CD4-positive, alpha-beta memory T cell (primary cell): Measurements from ENCODE around the gene MARK2. TPM values are rescaled to one million over a fixed set of nuclear protein-coding genes. Genes with fewer than 3 reads are reported as not detected.

Source experiments
- CTCF ChIA-PET: fragments of 350-600 bp; sonication (Branson Sonifier 250); formaldehyde crosslinking; loops from one replicate; lab custom pipeline; 2021; ENCODE audit warnings: inconsistent platforms; ENCODE audit not compliant: partially characterized antibody; lab: Charles Lee
- POLR2A ChIA-PET: fragments of 350-600 bp; sonication (Branson Sonifier 250); formaldehyde crosslinking; loops from one replicate; lab custom pipeline; 2021; ENCODE audit not compliant: partially characterized antibody; lab: Charles Lee
- DNase-seq, 5 donors: peaks; one replicate each; pipeline versions ENCODE4 v3.0.0 to v3.0.0-alpha.2; 2020 to 2022; ENCODE audit warnings: mixed read lengths in 1 of 5
- H3K27ac ChIP-seq: one replicate; pipeline ENCODE4 v1.7.0; 2013; ENCODE audit warnings: low read depth, low read length
- H3K27me3 ChIP-seq: 2 replicates; pipeline ENCODE4 v1.7.0; 2013; ENCODE audit warnings: mild to moderate bottlenecking, low read length, moderate library complexity; ENCODE audit not compliant: insufficient read depth
- H3K36me3 ChIP-seq: 2 replicates; pipeline ENCODE4 v1.7.0; 2013; ENCODE audit warnings: mild to moderate bottlenecking, low read length, moderate library complexity; ENCODE audit not compliant: insufficient read depth
- H3K4me1 ChIP-seq: 2 replicates; pipeline ENCODE4 v1.7.0; 2013; ENCODE audit warnings: mild to moderate bottlenecking, low read length, moderate library complexity; ENCODE audit not compliant: insufficient read depth
- H3K4me3 ChIP-seq, 2 donors: one replicate each; pipeline ENCODE4 v1.7.0; 2013; ENCODE audit warnings: low read length in 2 of 2, mild to moderate bottlenecking in 1 of 2
- H3K9me3 ChIP-seq, 2 donors: one replicate each; pipeline ENCODE4 v1.7.0; 2013; ENCODE audit warnings: low read length in 2 of 2, control low read depth in 1 of 2; ENCODE audit not compliant: control insufficient read depth in 1 of 2
- H3K27ac Mint-ChIP-seq, 7 donors: one replicate each; pipeline ENCODE4 v1.8.0; 2020 to 2021; ENCODE audit warnings: mixed read lengths in 7 of 7, mild to moderate bottlenecking in 6 of 7, inconsistent platforms in 3 of 7, moderate library complexity in 3 of 7
- H3K27me3 Mint-ChIP-seq, 2 donors: one replicate each; pipeline ENCODE4 v1.8.0; 2020 to 2021; ENCODE audit warnings: mixed read lengths in 2 of 2
- H3K36me3 Mint-ChIP-seq, 2 donors: one replicate each; pipeline ENCODE4 v1.8.0; 2020 to 2021; ENCODE audit warnings: mixed read lengths in 2 of 2, inconsistent platforms in 1 of 2, mild to moderate bottlenecking in 1 of 2
- H3K4me1 Mint-ChIP-seq, 4 donors: one replicate each; pipeline ENCODE4 v1.8.0; 2020 to 2021; ENCODE audit warnings: mixed read lengths in 4 of 4, mild to moderate bottlenecking in 1 of 4
- H3K4me3 Mint-ChIP-seq, 8 donors: one replicate each; pipeline ENCODE4 v1.8.0; 2020 to 2021; ENCODE audit warnings: mixed read lengths in 8 of 8, mild to moderate bottlenecking in 7 of 8, moderate library complexity in 6 of 8, inconsistent platforms in 3 of 8
- H3K9me3 Mint-ChIP-seq, 8 donors: one replicate each; pipeline ENCODE4 v1.8.0; 2020 to 2021; ENCODE audit warnings: mixed read lengths in 8 of 8, mild to moderate bottlenecking in 5 of 8, inconsistent platforms in 3 of 8, moderate library complexity in 1 of 8
- intact Hi-C: fragments of 100-400 bp; cut with micrococcal nuclease; formaldehyde crosslinking; loops from one replicate; pipeline ENCODE4 v1.15.1; 2023
- polyA plus RNA-seq, 2 donors: library from polyadenylated mRNA; unstranded; fragments of 300-500 nt; fragmentation: Illumina TruSeq; gene quantifications; one replicate each; pipeline ENCODE4 v1.2.3, GENCODE V29; 2021
- total RNA-seq, 2 experiments: library from RNA; stranded (reverse); gene quantifications; one replicate each; pipeline ENCODE4 v1.2.3, GENCODE V29; 2021

MARK2 gene
- total and polyA plus RNA-seq, 4 experiments from 2014 or later, result 25.1 to 68.0 (median 60.4) TPM

DNA sequence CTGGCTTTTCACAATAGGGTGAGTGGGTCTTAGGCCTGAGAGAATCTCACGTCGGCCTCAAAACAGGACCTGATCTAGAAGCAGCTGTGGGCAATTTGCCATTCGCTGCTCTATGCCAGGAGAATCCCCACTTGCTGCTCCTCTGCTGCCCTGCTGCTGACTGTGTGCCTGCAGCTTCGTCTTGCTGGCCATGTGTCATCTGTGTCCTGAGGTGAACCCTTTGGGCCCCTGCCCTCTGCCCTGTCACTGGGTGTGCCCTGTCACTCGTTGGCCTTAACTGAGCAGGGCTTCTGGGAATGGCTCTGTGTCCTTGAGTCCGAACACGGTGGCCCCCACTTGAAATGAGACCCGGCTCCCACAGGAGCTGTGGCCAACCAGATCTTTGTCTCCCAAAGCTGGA lies 106.1 kb downstream of the MARK2 start:
- Histone ChIP-seq H3K36me3 (no peaks in the 10 kb centered on the region), H3K4me1 (peaks cover 6% of the 10 kb centered on the region), H3K27me3 (no peaks in the 10 kb centered on the region), H3K9me3 (no peaks in the 10 kb centered on the region), H3K4me3 (no peak overlapping the region), H3K27ac (no peak overlapping the region)
- POLR2A ChIA-PET, result interaction anchor here (0.6 to 3.0 kb wide), 4 partner anchors 61 to 128 kb away, joined by 3 to 43 read pairs (median 3); partner anchors contain the start of gene MARK2
- CTCF ChIA-PET, result interaction anchor here (0.8 to 13.9 kb wide), 22 partner anchors 11 to 179 kb away, joined by 3 to 337 read pairs (median 5); partner anchors contain the start of genes MARK2, RCOR2 and ZFTA
- no peaks in the 10 kb centered on the region for H3K27me3 Mint-ChIP-seq
- no peaks in the 10 kb centered on the region for H3K9me3 Mint-ChIP-seq
- H3K27ac Mint-ChIP-seq, result peak overlapping the region in 1 of 7 donors; percentile 48
- peaks cover 8 to 18% (median 12%) of the 10 kb centered on the region in 4 donors for H3K4me1 Mint-ChIP-seq
- H3K4me3 Mint-ChIP-seq, result no peak overlapping the region
- H3K36me3 Mint-ChIP-seq, result peaks cover 0 to 9% of the 10 kb centered on the region in 2 donors
- DNase-seq, result no peak
- intact Hi-C loops, result loop anchor here (1.0 to 5.0 kb wide), 3 partner anchors 38 to 178 kb away; no protein-coding TSS in a partner anchor

DNA sequence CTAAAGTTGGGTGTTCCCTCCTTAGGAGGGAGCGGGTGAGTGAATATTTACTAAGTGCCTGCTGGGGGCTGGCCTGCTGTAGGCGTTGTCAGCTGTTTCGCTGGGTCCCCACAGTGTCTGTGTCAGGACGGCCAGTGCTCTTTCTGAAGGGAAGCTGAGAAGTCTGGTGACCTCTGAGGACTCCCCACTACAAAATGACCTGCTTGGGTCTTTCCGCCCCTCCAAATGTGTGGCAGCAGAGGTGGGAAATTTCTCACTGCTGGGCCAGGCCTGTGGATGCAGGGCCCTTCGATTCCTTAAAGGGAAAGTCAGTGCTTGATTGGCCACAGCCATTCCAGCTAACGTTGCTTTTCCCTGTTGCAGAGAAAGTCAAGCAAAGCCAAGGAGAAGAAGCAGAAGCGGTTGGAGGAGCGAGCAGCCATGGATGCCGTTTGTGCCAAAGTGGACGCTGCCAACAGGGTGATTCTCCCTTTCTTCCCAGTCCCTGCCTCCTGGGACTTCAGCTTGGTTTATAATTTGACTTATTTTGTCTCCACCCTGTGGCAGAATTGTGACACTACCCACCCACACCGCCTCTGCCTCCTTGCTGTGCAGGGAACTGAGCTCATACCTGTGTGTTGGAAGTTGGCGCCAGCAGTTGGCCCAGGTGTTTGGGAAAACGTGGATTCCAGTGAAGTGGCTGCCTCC lies 106.7 kb downstream of the MARK2 start:
- peak; percentile 45 to 53 (median 49) for DNase-seq
- no peaks in the 10 kb centered on the region for H3K9me3 Mint-ChIP-seq
- H3K27me3 ChIP-seq, result no peaks in the 10 kb centered on the region
- no peaks in the 10 kb centered on the region for H3K36me3 ChIP-seq
- H3K4me3 Mint-ChIP-seq, result no peak overlapping the region
- peaks cover under 1% of the 10 kb centered on the region for H3K4me1 ChIP-seq
- no peak overlapping the region for H3K4me3 ChIP-seq
- ChIA-PET POLR2A (interaction anchor here (0.8 to 3.0 kb wide), 9 partner anchors 29 to 178 kb away, joined by 3 to 43 read pairs (median 3); partner anchors contain the start of genes COX8A, MARK2, OTUB1 and ZFTA), CTCF (interaction anchor here (0.6 to 13.9 kb wide), 30 partner anchors 9 to 308 kb away, joined by 3 to 337 read pairs (median 4); partner anchors contain the start of genes MARK2, RCOR2 and ZFTA)
- H3K4me1 Mint-ChIP-seq, result peaks cover 4 to 14% (median 8%) of the 10 kb centered on the region in 4 donors
- peaks cover 0 to 9% of the 10 kb centered on the region in 2 donors for H3K36me3 Mint-ChIP-seq
- intact Hi-C loops, result loop anchor here (1.0 to 5.0 kb wide), 3 partner anchors 38 to 178 kb away; no protein-coding TSS in a partner anchor
- H3K9me3 ChIP-seq, result no peaks in the 10 kb centered on the region
- H3K27ac Mint-ChIP-seq, result peak overlapping the region in 1 of 7 donors; percentile 30
- no peaks in the 10 kb centered on the region for H3K27me3 Mint-ChIP-seq
- no peak overlapping the region for H3K27ac ChIP-seq

DNA sequence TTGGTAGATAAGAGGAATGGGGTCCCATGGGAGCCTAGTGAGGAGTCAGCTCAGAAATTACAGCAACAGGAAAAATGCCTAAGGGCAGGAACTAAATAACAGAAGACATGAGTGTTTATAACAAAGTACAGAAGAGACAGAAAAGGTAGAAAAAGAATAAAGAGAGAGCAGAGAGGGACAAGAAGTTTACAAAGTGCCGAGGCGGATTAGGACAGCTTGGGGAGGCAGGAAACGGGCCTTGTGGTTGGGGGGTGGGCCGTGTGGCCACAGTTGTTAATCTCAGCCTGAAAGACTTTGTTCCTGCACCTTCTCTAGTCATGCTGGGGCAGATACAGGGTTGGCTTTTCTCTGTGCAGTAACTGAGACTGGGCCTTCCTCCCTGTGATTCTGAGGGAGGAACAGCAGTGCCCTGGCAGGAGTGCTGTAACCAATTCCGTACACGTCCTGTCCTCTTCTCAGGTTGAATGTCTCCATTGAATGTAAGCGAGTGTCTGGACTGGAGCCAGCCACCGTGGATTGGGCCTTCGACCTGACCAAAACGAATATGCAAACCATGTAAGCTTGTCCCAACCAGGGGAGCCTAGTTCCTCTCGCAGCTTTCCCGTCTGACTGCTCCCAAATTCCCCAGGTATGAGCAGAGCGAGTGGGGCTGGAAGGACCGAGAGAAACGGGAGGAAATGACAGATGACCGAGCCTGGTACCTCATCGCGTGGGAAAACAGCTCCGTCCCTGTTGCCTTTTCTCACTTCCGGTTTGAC lies 113.0 kb downstream of the MARK2 start:
- no peaks in the 10 kb centered on the region for H3K27me3 ChIP-seq
- H3K9me3 ChIP-seq, result no peaks in the 10 kb centered on the region
- CTCF ChIA-PET, result interaction anchor here (0.6 to 13.9 kb wide), 5 partner anchors 8 to 282 kb away, joined by 3 to 337 read pairs (median 3); partner anchors contain the start of gene MARK2
- peak overlapping the region; percentile 46 for H3K27ac ChIP-seq
- Mint-ChIP-seq H3K27ac (peak overlapping the region; percentile 0 to 87 (median 65)), H3K36me3 (peaks cover 17 to 21% of the 10 kb centered on the region in 2 donors), H3K9me3 (no peaks in the 10 kb centered on the region), H3K4me3 (peak overlapping the region in 7 of 8 donors; percentile 10 to 78 (median 54)), H3K27me3 (no peaks in the 10 kb centered on the region), H3K4me1 (peaks cover 17 to 31% (median 23%) of the 10 kb centered on the region in 4 donors)
- DNase-seq, result peak in 1 of 5 donors; percentile 41
- peaks cover 25% of the 10 kb centered on the region for H3K4me1 ChIP-seq
- intact Hi-C loops, result no loop called here
- H3K4me3 ChIP-seq, result no peak overlapping the region
- POLR2A ChIA-PET, result no interaction called here
- H3K36me3 ChIP-seq, result peaks cover 25% of the 10 kb centered on the region

DNA sequence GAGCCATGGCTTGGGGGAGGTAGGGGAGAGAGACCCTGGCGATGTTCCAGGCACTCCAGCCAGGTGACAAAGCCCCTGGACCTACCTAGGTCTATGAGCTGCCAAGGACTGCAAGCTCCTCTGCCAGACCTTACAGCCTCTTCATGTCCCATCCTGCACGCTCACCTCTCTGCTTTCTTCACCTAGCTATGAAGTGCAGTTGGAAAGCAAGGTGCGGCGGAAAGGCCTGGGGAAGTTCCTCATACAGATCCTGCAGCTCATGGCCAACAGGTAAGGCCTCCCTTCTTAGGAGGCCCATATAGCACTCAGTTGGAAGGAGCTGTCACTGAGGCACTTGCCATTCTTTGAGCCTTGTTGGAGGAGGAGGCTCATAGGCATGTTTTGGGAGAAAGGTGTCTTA lies 113.7 kb downstream of the MARK2 start:
- Mint-ChIP-seq H3K4me1 (peaks cover 17 to 31% (median 23%) of the 10 kb centered on the region in 4 donors), H3K4me3 (peak overlapping the region in 6 of 8 donors; percentile 10 to 78 (median 48)), H3K36me3 (peaks cover 17 to 20% of the 10 kb centered on the region in 2 donors), H3K27ac (peak overlapping the region in 5 of 7 donors; percentile 0 to 87 (median 76)), H3K27me3 (no peaks in the 10 kb centered on the region), H3K9me3 (no peaks in the 10 kb centered on the region)
- Histone ChIP-seq H3K36me3 (peaks cover 25% of the 10 kb centered on the region), H3K4me1 (peaks cover 25% of the 10 kb centered on the region), H3K27ac (peak overlapping the region; percentile 46), H3K9me3 (no peaks in the 10 kb centered on the region), H3K4me3 (no peak overlapping the region), H3K27me3 (no peaks in the 10 kb centered on the region)
- intact Hi-C loops, result no loop called here
- ChIA-PET POLR2A (no interaction called here), CTCF (interaction anchor here (0.6 to 13.9 kb wide), 5 partner anchors 9 to 283 kb away, joined by 3 to 337 read pairs (median 3); partner anchors contain the start of gene MARK2)
- DNase-seq, result no peak

DNA sequence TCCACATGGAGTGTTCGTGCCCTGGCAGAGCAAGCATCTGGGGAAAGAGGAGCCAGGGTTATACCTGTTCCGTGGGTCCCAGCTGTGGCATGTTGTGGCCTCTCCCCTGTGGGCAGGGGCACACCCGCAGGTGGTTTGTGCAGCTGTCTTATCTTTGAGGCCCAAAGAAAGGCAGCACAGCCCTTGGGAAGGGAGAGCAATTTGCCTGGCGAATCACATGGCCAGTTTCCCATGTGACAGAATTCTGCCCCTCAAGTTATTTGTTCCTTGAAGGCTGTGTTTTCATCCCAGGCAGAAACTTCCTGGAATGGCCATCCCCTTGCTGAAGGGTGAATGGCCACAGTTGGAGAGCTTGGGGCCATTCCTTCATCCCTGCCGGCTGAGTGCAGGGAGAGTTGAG lies 119.1 kb downstream of the MARK2 start:
- Mint-ChIP-seq H3K27me3 (no peaks in the 10 kb centered on the region), H3K27ac (no peak overlapping the region), H3K9me3 (no peaks in the 10 kb centered on the region), H3K36me3 (peaks cover 12 to 17% of the 10 kb centered on the region in 2 donors), H3K4me1 (peaks cover 3 to 22% (median 14%) of the 10 kb centered on the region in 4 donors), H3K4me3 (no peak overlapping the region)
- Histone ChIP-seq H3K27ac (no peak overlapping the region), H3K4me3 (no peak overlapping the region), H3K4me1 (peaks cover 20% of the 10 kb centered on the region), H3K9me3 (no peaks in the 10 kb centered on the region), H3K36me3 (peaks cover 22% of the 10 kb centered on the region), H3K27me3 (no peaks in the 10 kb centered on the region)
- no peak for DNase-seq
- intact Hi-C loops, result no loop called here
- POLR2A ChIA-PET, result interaction anchor here (1.2 kb wide), 1 partner anchor 120 kb away, joined by 4 read pairs; the partner anchor contains the start of gene MARK2
- CTCF ChIA-PET, result interaction anchor here (1.4 kb wide), 1 partner anchor 12 kb away, joined by 7 read pairs; no protein-coding TSS in a partner anchor
